Tibial artery (tissue), 4 donors: ENCODE data around the gene CDK15.

Source experiments
- DNase-seq, 2 donors: peaks; one replicate each; pipeline ENCODE4 v3.0.0-alpha.2; 2019
- H3K27ac ChIP-seq, 2 donors: fragments of 200-600 bp; sonication (generic) in 1 of 2; 1 replicate in 1 of 2; 2 replicates in 1 of 2; pipeline ENCODE4 v1.5.1; 2018 to 2019; ENCODE audit warnings: mild to moderate bottlenecking in 1 of 2
- H3K27me3 ChIP-seq, 2 donors: fragments of 200-600 bp; sonication (generic) in 1 of 2; one replicate each; pipeline versions ENCODE4 v1.5.1 to v1.6.0; 2016 to 2019
- H3K36me3 ChIP-seq, 3 donors: fragments of 200-600 bp; sonication (generic) in 2 of 3; one replicate each; pipeline ENCODE4 v1.5.1; 2016 to 2019; ENCODE audit warnings: mild to moderate bottlenecking in 2 of 3
- H3K4me1 ChIP-seq, 4 donors: fragments of 200-600 bp; sonication (generic) in 2 of 4; 1 replicate in 3 of 4; 2 replicates in 1 of 4; pipeline ENCODE4 v1.5.1; 2016 to 2019
- H3K4me3 ChIP-seq, 2 donors: fragments of 200-600 bp; sonication (generic) in 1 of 2; 1 replicate in 1 of 2; 2 replicates in 1 of 2; pipeline ENCODE4 v1.5.1; 2018 to 2019; ENCODE audit warnings: mild to moderate bottlenecking in 2 of 2
- H3K9me3 ChIP-seq, 3 donors: fragments of 200-600 bp; sonication (generic) in 1 of 3; one replicate each; pipeline ENCODE4 v1.5.1; 2016 to 2019
- intact Hi-C: fragments of 100-400 bp; cut with DNase I; formaldehyde crosslinking; loops from one replicate; pipeline ENCODE4 v1.15.0; 2023; ENCODE audit warnings: low total_unique reads
- TF ChIP-seq, protein P1 (sequence below), 2 experiments: fragments of 200-600 bp in 1 of 2; fragments of 450-650 bp in 1 of 2; IDR thresholded peaks; one replicate each; pipeline ENCODE4 v1.5.1; 2017 to 2019; ENCODE audit warnings: antibody characterized with exemption in 2 of 2, mild to moderate bottlenecking in 1 of 2, moderate library complexity in 1 of 2

The CDK15 gene

GRCh38 chr2:201821080-201821479 is 14.7 kb downstream of the CDK15 start:
- Histone ChIP-seq H3K36me3 (no peaks in the 10 kb centered on the region), H3K4me3 (no peak overlapping the region), H3K4me1 (peaks cover 0 to 34% (median 5%) of the 10 kb centered on the region in 4 donors), H3K27me3 (no peaks in the 10 kb centered on the region), H3K27ac (no peak overlapping the region), H3K9me3 (no peaks in the 10 kb centered on the region)
- intact Hi-C loops: no loop called here
- TF ChIP-seq, protein P1, sequence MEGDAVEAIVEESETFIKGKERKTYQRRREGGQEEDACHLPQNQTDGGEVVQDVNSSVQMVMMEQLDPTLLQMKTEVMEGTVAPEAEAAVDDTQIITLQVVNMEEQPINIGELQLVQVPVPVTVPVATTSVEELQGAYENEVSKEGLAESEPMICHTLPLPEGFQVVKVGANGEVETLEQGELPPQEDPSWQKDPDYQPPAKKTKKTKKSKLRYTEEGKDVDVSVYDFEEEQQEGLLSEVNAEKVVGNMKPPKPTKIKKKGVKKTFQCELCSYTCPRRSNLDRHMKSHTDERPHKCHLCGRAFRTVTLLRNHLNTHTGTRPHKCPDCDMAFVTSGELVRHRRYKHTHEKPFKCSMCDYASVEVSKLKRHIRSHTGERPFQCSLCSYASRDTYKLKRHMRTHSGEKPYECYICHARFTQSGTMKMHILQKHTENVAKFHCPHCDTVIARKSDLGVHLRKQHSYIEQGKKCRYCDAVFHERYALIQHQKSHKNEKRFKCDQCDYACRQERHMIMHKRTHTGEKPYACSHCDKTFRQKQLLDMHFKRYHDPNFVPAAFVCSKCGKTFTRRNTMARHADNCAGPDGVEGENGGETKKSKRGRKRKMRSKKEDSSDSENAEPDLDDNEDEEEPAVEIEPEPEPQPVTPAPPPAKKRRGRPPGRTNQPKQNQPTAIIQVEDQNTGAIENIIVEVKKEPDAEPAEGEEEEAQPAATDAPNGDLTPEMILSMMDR (IDR thresholded peaks at IDR 0.05): no peak
- DNase-seq: no peak

- intact Hi-C loops: no loop called here
- H3K4me3 ChIP-seq: no peak overlapping the region
- no peak overlapping the region for H3K27ac ChIP-seq
- H3K36me3 ChIP-seq: no peaks in the 10 kb centered on the region
- H3K4me1 ChIP-seq: peaks cover 0 to 34% (median 5%) of the 10 kb centered on the region in 4 donors
- TF ChIP-seq, protein P1 (IDR thresholded peaks at IDR 0.05): no peak
- DNase-seq: no peak
- H3K27me3 ChIP-seq: no peaks in the 10 kb centered on the region
- H3K9me3 ChIP-seq: no peaks in the 10 kb centered on the region
These were observed 17.9 kb downstream of the CDK15 start for GRCh38 chr2:201824212-201824611.

DNA sequence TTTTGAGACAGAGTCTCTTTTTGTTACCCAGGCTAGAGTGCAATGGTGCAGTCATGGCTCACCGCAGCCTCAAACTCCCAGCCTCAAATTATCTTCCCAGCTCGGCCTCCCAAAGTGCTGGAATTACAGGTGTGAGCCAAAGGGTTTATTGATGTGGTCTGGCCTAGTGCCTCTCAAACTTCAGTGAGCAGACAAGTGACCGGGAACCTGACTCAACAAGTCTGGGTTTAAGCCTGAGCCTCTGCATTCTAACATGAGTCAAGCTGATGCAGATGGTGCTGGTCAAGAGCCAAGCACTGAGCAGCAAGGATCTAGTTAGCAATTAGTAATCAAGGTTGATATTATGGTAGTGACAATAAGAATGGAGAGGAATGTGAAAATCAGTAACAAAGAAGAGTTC is 21.3 kb downstream of the CDK15 start:
- Histone ChIP-seq H3K9me3 (no peaks in the 10 kb centered on the region), H3K4me1 (peaks cover 0 to 22% (median 9%) of the 10 kb centered on the region in 4 donors), H3K36me3 (no peaks in the 10 kb centered on the region), H3K27me3 (no peaks in the 10 kb centered on the region), H3K27ac (no peak overlapping the region), H3K4me3 (no peak overlapping the region)
- intact Hi-C loops: no loop called here
- no peak for DNase-seq
- TF ChIP-seq, protein P1 (IDR thresholded peaks at IDR 0.05): no peak

DNA sequence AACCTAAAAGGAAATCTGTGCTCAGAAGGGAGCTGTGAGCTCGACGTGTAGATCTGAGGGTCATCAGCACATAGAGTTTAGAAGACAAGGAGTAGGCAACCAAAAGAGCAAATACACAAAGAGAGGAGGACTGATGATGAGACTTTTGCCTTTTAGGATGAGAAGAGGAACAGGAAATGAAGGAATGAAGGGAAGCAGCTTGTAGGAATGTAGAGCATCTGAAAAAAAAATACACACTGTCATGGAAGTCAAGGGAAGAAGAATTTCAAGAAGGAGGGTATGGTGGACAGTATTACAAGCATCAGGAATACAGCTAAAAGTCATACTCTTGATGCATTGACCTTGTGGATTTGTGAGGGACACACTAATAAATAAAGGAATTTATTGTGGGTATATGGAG is 21.9 kb downstream of the CDK15 start:
- Histone ChIP-seq H3K4me1 (peaks cover 0 to 16% (median 6%) of the 10 kb centered on the region in 4 donors), H3K9me3 (no peaks in the 10 kb centered on the region), H3K36me3 (no peaks in the 10 kb centered on the region), H3K27me3 (no peaks in the 10 kb centered on the region), H3K4me3 (no peak overlapping the region), H3K27ac (no peak overlapping the region)
- DNase-seq: no peak
- TF ChIP-seq, protein P1 (IDR thresholded peaks at IDR 0.05): no peak
- intact Hi-C loops: no loop called here

- Histone ChIP-seq H3K27ac (peak overlapping the region in 1 of 2 donors; percentile 50), H3K36me3 (no peaks in the 10 kb centered on the region), H3K4me1 (peaks cover 0 to 10% (median 3%) of the 10 kb centered on the region in 4 donors), H3K27me3 (no peaks in the 10 kb centered on the region), H3K4me3 (no peak overlapping the region), H3K9me3 (no peaks in the 10 kb centered on the region)
- TF ChIP-seq, protein P1 (IDR thresholded peaks at IDR 0.05): no peak
- intact Hi-C loops: no loop called here
- DNase-seq: no peak
These were observed 24.3 kb downstream of the CDK15 start for GRCh38 chr2:201830666-201831065.

DNA sequence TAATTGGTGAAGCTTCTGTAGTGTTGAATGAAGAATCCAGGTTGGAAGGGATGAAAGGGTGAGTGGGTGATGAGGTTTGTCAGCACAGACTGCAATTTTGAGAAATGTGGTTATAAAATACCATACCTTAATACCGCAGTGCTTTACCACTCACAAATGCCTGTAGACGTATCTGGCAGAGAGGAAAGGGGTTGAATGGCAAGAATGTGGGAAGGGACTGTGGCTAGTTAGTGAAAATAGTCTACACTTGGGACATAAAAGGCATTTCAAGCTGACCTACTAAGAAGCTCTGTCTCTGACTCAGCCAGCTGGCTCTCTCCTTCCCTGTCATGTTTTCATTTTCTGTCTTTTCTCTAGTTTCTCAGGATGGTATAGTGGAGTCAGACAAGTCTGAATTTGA is 25.1 kb downstream of the CDK15 start:
- Histone ChIP-seq H3K27ac (peak overlapping the region; percentile 50), H3K27me3 (no peaks in the 10 kb centered on the region), H3K4me1 (peaks cover 0 to 10% (median 3%) of the 10 kb centered on the region in 4 donors), H3K4me3 (no peak overlapping the region), H3K36me3 (no peaks in the 10 kb centered on the region), H3K9me3 (no peaks in the 10 kb centered on the region)
- intact Hi-C loops: no loop called here
- TF ChIP-seq, protein P1 (IDR thresholded peaks at IDR 0.05): no peak
- DNase-seq: no peak
